Lower lobe of right lung (tissue), 2 donors: ENCODE data around the gene MCTP1. TPM values are rescaled to one million over a fixed set of nuclear protein-coding genes. Genes with fewer than 3 reads are reported as not detected.

Experiments
- ATAC-seq, 2 donors: fragments of 200-7000 bp; cut with Tn5 transposase; one replicate each; pipeline ENCODE4 v1.9.1; 2020 to 2022; ENCODE audit warnings: mild to moderate bottlenecking in 2 of 2, moderate library complexity in 2 of 2
- DNase-seq: peaks from one replicate; pipeline ENCODE4 v3.0.0-alpha.2; 2020
- H3K27ac ChIP-seq: fragments of 200-600 bp; one replicate; pipeline ENCODE4 v1.8.0; 2022
- H3K27me3 ChIP-seq: fragments of 200-600 bp; one replicate; pipeline ENCODE4 v1.8.0; 2022; ENCODE audit warnings: low read depth
- H3K36me3 ChIP-seq: fragments of 200-600 bp; one replicate; pipeline ENCODE4 v1.8.0; 2022; ENCODE audit warnings: mild to moderate bottlenecking
- H3K4me1 ChIP-seq: fragments of 200-600 bp; one replicate; pipeline ENCODE4 v1.8.0; 2022
- H3K4me3 ChIP-seq: fragments of 200-600 bp; one replicate; pipeline ENCODE4 v1.8.0; 2022; ENCODE audit warnings: mild to moderate bottlenecking
- H3K9me3 ChIP-seq: fragments of 200-600 bp; one replicate; pipeline ENCODE4 v1.8.0; 2022
- CTCF ChIP-seq: fragments of 200-600 bp; IDR thresholded peaks from one replicate; pipeline ENCODE4 v1.8.0; 2022; ENCODE audit warnings: antibody characterized with exemption, mild to moderate bottlenecking
- intact Hi-C: fragments of 100-400 bp; cut with DNase I; formaldehyde crosslinking; loops from one replicate; pipeline ENCODE4 v1.11.0; 2022
- total RNA-seq: library from RNA; stranded (reverse); fragmentation: NEBNext Ultra II Directional; extraction: Animal tissue kit (Norgen Biotek cat#: 25700); gene quantifications from one replicate; pipeline ENCODE4 v1.2.1, GENCODE V29; 2021
- donor health status: DM: no; HTN: yes; CAD: no; lungs with severe emphysema.

MCTP1 gene
- total RNA-seq, 1 donor from 2014 or later, result 38.7 TPM

- intact Hi-C loops, result no loop called here
- Histone ChIP-seq H3K27me3 (no peaks in the 10 kb centered on the region), H3K36me3 (no peaks in the 10 kb centered on the region), H3K9me3 (no peaks in the 10 kb centered on the region), H3K4me1 (no peaks in the 10 kb centered on the region), H3K4me3 (no peak overlapping the region), H3K27ac (no peak overlapping the region)
- no peak for TF ChIP-seq CTCF
- DNase-seq (no peak), ATAC-seq (no peak)
These were observed 538.8 kb downstream of the MCTP1 start for GRCh38 chr5:94745786-94746730.

- DNase-seq (no peak), ATAC-seq (no peak)
- no peak for TF ChIP-seq CTCF
- intact Hi-C loops, result no loop called here
- H3K9me3 ChIP-seq, result no peaks in the 10 kb centered on the region
- no peaks in the 10 kb centered on the region for H3K27me3 ChIP-seq
- H3K36me3 ChIP-seq, result no peaks in the 10 kb centered on the region
- H3K27ac ChIP-seq, result no peak overlapping the region
- H3K4me3 ChIP-seq, result no peak overlapping the region
- no peaks in the 10 kb centered on the region for H3K4me1 ChIP-seq
These were observed 540.0 kb downstream of the MCTP1 start for GRCh38 chr5:94744906-94745305.

GRCh38 chr5:94742852-94743251 lies 542.0 kb downstream of the MCTP1 start:
- no peaks in the 10 kb centered on the region for H3K4me1 ChIP-seq
- ATAC-seq, result no peak
- no peak for DNase-seq

GRCh38 chr5:94740286-94740685 lies 544.6 kb downstream of the MCTP1 start:
- no peaks in the 10 kb centered on the region for H3K9me3 ChIP-seq
- no peaks in the 10 kb centered on the region for H3K4me1 ChIP-seq
- no peak for TF ChIP-seq CTCF
- intact Hi-C loops, result no loop called here
- no peak overlapping the region for H3K27ac ChIP-seq
- H3K36me3 ChIP-seq, result no peaks in the 10 kb centered on the region
- ATAC-seq (no peak), DNase-seq (no peak)
- no peak overlapping the region for H3K4me3 ChIP-seq
- no peaks in the 10 kb centered on the region for H3K27me3 ChIP-seq

More at GRCh38 chr5:94742852-94743251, 542.0 kb downstream of the MCTP1 start:
- no peak for TF ChIP-seq CTCF
- no peaks in the 10 kb centered on the region for H3K36me3 ChIP-seq
- H3K4me3 ChIP-seq, result no peak overlapping the region
- intact Hi-C loops, result no loop called here
- H3K9me3 ChIP-seq, result no peaks in the 10 kb centered on the region
- no peak overlapping the region for H3K27ac ChIP-seq
- H3K27me3 ChIP-seq, result no peaks in the 10 kb centered on the region

- no peak for TF ChIP-seq CTCF
- H3K27ac ChIP-seq, result no peak overlapping the region
- H3K4me3 ChIP-seq, result no peak overlapping the region
- intact Hi-C loops, result no loop called here
- DNase-seq (no peak), ATAC-seq (no peak)
- no peaks in the 10 kb centered on the region for H3K36me3 ChIP-seq
- H3K9me3 ChIP-seq, result no peaks in the 10 kb centered on the region
- H3K4me1 ChIP-seq, result no peaks in the 10 kb centered on the region
- H3K27me3 ChIP-seq, result no peaks in the 10 kb centered on the region
These were observed 548.4 kb downstream of the MCTP1 start for GRCh38 chr5:94736498-94736897.
